ENCODE results near the gene C3orf20. TPM values are rescaled to one million over a fixed set of nuclear protein-coding genes. Genes with fewer than 3 reads are reported as not detected.
A peak's percentile ranks its signal among the peaks of the same experiment; 100 is the strongest.

C3orf20 gene
- total and polyA plus RNA-seq, 2 of the 13 experiments (the other 11 are each of a cell fraction or from before 2014, with no cell fraction given): 0.03 to 0.04 TPM

DNA sequence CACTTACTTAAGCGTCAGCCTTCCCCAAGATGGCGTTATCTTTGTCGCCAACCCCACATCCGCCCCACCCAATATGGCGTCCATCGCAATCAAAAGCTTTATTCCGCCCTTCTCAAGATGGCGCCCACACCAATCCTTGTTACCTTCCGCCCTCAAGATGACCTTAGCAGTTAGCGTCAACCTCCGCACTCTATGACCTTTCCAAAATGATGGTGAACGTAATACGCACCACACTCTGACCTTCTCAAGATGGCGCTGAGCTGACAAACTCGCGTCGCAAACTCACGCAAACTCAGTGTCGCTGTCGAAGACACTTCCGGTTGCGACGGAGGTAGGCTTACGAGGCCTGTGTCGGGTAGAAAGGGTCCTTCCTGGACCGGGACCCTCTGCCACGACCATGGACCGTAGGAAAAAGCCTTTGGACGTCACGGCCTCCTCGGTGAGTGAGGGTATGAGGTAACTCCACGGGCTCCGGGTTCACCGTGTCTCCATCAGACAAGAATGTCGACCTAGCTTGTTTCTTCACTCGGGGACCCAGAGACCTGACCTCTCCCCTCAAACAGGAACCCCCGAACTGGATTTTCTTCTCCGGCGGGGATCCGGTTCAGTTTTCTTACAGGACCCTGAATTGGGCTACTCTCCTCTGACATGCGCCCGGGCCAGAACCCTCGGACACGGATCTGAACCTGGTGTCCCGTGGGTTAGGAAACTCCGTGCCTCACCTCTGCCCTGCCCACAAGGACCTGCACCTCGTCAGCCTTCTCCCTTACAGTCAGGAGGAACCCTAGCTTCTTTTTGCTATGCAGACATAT, 23.3 kb upstream of the C3orf20 start, which contains the start of gene CCDC174 (continued):
- TF ChIP-seq MYPOP (CRISPR knock-in tag; IDR thresholded peaks at IDR 0.05) (peak; percentile 17; the same call in 1 of the 2 replicates), ZSCAN9 (CRISPR knock-in tag; IDR thresholded peaks at IDR 0.05; ENCODE audit: borderline replicate concordance) (no peak; the same call in 1 of the 2 replicates), ZIK1 (CRISPR knock-in tag; IDR thresholded peaks at IDR 0.05; ENCODE audit: borderline replicate concordance, low read depth) (no peak), AKNA (CRISPR knock-in tag; IDR thresholded peaks at IDR 0.05; ENCODE audit: borderline replicate concordance) (no peak), MEF2D (CRISPR knock-in tag; IDR thresholded peaks at IDR 0.05) (0 out of 2 replicates have a peak, but pooled peaks have one; percentile 76), ZMYM4 (CRISPR knock-in tag; IDR thresholded peaks at IDR 0.05) (peak; percentile 94), IRX3 (CRISPR knock-in tag; IDR thresholded peaks at IDR 0.05; ENCODE audit: borderline replicate concordance, low read depth) (no peak), SP5 (CRISPR knock-in tag; IDR thresholded peaks at IDR 0.05; ENCODE audit: borderline replicate concordance, low read depth) (no peak; the same call in 1 of the 2 replicates), TEF (CRISPR knock-in tag; IDR thresholded peaks at IDR 0.05) (no peak), ZNF749 (CRISPR knock-in tag; IDR thresholded peaks at IDR 0.05; ENCODE audit: borderline replicate concordance) (no peak; the same call in 1 of the 2 replicates), SAFB2 (CRISPR knock-in tag; IDR thresholded peaks at IDR 0.05; ENCODE audit: borderline replicate concordance, low read depth) (no peak; the same call in 1 of the 2 replicates), MAFF (IDR thresholded peaks at IDR 0.05; ENCODE audit: low read depth, low read length) (peak; percentile 30; the same call in 1 of the 2 replicates), ZNF263 (CRISPR knock-in tag; IDR thresholded peaks at IDR 0.05) (no peak; the same call in none of the 2 replicates), CC2D1A (CRISPR knock-in tag; IDR thresholded peaks at IDR 0.05) (no peak)
- TF ChIP-seq, protein P1, sequence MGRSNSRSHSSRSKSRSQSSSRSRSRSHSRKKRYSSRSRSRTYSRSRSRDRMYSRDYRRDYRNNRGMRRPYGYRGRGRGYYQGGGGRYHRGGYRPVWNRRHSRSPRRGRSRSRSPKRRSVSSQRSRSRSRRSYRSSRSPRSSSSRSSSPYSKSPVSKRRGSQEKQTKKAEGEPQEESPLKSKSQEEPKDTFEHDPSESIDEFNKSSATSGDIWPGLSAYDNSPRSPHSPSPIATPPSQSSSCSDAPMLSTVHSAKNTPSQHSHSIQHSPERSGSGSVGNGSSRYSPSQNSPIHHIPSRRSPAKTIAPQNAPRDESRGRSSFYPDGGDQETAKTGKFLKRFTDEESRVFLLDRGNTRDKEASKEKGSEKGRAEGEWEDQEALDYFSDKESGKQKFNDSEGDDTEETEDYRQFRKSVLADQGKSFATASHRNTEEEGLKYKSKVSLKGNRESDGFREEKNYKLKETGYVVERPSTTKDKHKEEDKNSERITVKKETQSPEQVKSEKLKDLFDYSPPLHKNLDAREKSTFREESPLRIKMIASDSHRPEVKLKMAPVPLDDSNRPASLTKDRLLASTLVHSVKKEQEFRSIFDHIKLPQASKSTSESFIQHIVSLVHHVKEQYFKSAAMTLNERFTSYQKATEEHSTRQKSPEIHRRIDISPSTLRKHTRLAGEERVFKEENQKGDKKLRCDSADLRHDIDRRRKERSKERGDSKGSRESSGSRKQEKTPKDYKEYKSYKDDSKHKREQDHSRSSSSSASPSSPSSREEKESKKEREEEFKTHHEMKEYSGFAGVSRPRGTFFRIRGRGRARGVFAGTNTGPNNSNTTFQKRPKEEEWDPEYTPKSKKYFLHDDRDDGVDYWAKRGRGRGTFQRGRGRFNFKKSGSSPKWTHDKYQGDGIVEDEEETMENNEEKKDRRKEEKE (IDR thresholded peaks at IDR 0.05): no peak

Data from HepG2 (cell line).